Gastroesophageal sphincter (tissue), 3 donors: Measurements from ENCODE around the gene AREG.

Experiments
- CTCF ChIP-seq, 4 experiments: fragments of 200-600 bp in 2 of 4; fragments of 450-650 bp in 2 of 4; sonication (generic) in 1 of 4; IDR thresholded peaks; one replicate each; pipeline ENCODE4 v1.5.1; 2017 to 2019; ENCODE audit warnings: antibody characterized with exemption in 4 of 4, mild to moderate bottlenecking in 2 of 4, moderate library complexity in 2 of 4
- EP300 ChIP-seq: sonication (generic); formaldehyde crosslinking; IDR thresholded peaks from one replicate; pipeline ENCODE4 v1.6.1; 2017; ENCODE audit warnings: antibody characterized with exemption, mild to moderate bottlenecking

DNA sequence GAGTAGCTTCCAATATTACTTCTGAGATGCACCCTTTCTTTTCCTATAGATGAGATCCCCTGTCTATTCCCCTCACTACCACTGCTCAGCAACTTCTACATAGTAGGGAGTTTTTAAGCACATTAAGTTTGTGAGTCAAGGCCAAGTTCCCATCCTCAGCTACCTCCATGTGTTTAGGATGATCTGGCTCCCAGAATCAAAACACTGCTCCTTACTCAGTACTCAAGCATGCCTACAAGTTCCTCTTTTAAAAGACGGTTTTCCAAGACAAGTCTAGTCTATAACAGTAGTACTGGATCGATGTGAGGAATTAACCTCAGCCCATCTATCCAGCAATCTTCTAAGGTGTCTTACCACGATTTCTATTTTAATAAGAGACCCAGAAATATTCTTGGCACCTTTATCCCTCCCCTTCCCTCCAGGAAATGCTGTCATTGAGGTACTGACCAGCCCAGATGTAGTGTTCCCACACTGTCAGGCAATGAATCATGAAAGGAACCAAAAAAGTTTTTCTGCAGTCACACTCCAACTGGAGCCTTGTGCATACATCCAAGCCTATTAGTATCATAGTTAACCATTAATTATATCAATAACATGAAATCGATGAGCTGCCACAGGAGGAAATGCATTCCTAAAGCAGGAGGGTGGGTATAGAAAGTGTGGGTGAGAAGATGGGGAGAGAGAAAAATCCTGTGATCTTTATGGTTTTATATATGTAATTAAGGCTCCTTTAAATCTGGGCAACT is 29.6 kb downstream of the AREG start:
- TF ChIP-seq CTCF (IDR thresholded peaks at IDR 0.05) = no peak
- no peak for TF ChIP-seq EP300
